ENCODE measurements around the gene EPG5. TPM values are rescaled to one million over a fixed set of nuclear protein-coding genes. Genes with fewer than 3 reads are reported as not detected.
"Not testable (repeated sequence)": the region's sequence is repeated elsewhere in the genome, so short reads cannot be mapped to it uniquely, and the experiment has no call there.

Gene EPG5
- total and polyA plus RNA-seq, 4 donors, result 3.2 to 20.3 (median 11.1) TPM

DNA sequence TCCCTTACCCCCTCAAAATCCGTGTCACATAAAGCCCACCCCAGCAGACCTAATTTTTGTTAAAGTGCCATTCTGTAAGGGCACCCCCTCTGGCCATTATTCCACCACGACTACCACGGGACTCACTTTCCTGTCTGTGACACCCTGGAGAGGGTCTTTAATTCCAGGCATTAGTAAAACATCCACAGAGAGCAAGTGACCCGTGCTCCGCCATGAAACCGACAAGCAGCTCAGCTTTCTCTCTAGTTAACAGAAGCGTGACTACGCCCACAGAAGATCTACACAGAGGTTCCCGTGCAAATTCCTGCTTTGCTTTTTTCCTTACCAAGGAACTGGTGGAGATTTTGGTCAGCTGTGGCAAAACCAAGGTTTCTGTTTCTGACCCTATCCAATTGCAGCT lies 137.3 kb downstream of the EPG5 start:
- H3K4me1 ChIP-seq (ENCODE audit: control insufficient read depth in 4 of 4, insufficient read depth in 4 of 4, low read length in 3 of 4), result peaks cover 0 to 14% (median 9%) of the 10 kb centered on the region in 4 donors
- H3K4me3 ChIP-seq (ENCODE audit: low read depth in 1 of 3, low read length in 3 of 3), result no peak overlapping the region
- H3K27me3 ChIP-seq (ENCODE audit: control insufficient read depth in 4 of 4, insufficient read depth in 4 of 4, low read length in 3 of 4), result no peaks in the 10 kb centered on the region
- no peak overlapping the region for H3K9ac ChIP-seq (ENCODE audit: low read depth in 1 of 2, low read length in 2 of 2)
- TF ChIP-seq FOXA1 (IDR thresholded peaks at IDR 0.05), result no peak
- no peak for TF ChIP-seq TAF1 (conservative IDR thresholded peaks at IDR 0.05)
- TF ChIP-seq, protein P1, sequence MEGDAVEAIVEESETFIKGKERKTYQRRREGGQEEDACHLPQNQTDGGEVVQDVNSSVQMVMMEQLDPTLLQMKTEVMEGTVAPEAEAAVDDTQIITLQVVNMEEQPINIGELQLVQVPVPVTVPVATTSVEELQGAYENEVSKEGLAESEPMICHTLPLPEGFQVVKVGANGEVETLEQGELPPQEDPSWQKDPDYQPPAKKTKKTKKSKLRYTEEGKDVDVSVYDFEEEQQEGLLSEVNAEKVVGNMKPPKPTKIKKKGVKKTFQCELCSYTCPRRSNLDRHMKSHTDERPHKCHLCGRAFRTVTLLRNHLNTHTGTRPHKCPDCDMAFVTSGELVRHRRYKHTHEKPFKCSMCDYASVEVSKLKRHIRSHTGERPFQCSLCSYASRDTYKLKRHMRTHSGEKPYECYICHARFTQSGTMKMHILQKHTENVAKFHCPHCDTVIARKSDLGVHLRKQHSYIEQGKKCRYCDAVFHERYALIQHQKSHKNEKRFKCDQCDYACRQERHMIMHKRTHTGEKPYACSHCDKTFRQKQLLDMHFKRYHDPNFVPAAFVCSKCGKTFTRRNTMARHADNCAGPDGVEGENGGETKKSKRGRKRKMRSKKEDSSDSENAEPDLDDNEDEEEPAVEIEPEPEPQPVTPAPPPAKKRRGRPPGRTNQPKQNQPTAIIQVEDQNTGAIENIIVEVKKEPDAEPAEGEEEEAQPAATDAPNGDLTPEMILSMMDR (IDR thresholded peaks at IDR 0.05; ENCODE audit: low read depth, low read length, missing input control), result no peak
- TF ChIP-seq, protein P2, sequence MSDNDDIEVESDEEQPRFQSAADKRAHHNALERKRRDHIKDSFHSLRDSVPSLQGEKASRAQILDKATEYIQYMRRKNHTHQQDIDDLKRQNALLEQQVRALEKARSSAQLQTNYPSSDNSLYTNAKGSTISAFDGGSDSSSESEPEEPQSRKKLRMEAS (IDR thresholded peaks at IDR 0.05), result no peak
- no peak for TF ChIP-seq REST (IDR thresholded peaks at IDR 0.05)
- TF ChIP-seq YY1 (IDR thresholded peaks at IDR 0.05), result no peak
- no peak for TF ChIP-seq RXRA (IDR thresholded peaks at IDR 0.05)
- TF ChIP-seq NR2F2 (IDR thresholded peaks at IDR 0.05), result no peak
- no peak for TF ChIP-seq FOXA2 (IDR thresholded peaks at IDR 0.05)
- 83% methylated on average over 9 of the region's 9 CpGs for WGBS
- no peak overlapping the region for H3K27ac ChIP-seq (ENCODE audit: low read depth in 1 of 2, low read length in 2 of 2)
- no peaks in the 10 kb centered on the region for H3K9me3 ChIP-seq (ENCODE audit: control insufficient read depth in 4 of 4, low read length in 3 of 4)
- H3K36me3 ChIP-seq (ENCODE audit: control insufficient read depth in 4 of 4, insufficient read depth in 3 of 4, low read depth in 1 of 4, low read length in 3 of 4), result no peaks in the 10 kb centered on the region
- DNase-seq (ENCODE audit: low spot score), result no peak

DNA sequence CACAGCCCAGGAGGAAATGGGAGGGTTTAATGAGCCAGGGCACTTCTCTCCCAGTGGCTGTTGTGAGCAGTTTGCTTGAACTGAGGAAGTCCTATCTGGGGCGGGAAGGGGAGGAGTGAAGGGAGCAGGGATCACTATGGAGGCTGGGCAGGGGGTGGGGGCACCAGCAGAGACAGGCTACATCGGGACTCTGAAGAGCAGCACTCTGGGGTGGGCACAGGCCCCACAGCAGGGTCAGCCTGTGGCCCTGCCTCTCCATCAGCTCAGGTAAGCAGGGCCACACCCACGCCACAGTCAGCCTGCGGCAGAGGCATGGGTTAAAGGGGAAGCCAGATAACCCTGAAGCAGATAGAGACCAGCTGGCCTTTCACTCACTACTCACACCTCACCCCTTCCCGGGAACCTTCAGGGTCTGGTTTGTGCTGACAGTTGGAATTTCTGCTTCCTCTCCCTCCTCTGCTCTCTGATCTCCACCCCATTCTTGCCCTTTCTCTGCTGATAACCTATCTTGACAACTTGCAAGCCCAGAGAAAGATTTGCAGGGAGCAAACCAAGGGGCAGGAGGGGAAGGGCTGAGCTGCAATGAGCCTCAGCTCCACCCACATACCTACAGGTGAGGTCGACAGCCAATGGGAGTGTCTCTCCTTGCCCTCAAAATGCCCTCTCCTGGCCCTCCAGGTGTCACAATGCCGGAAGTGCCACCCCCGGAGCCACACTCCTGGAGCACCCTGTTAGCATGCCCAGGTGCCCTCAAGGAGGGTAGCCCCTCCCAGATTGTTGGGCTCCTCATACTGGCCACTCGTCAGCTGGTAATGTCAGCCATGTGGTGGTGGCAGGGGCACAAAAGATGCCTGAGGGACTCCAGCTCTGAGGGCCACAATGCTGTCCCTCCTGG lies 138.0 kb downstream of the EPG5 start:
- Histone ChIP-seq H3K27ac (ENCODE audit: low read depth in 1 of 2, low read length in 2 of 2) (no peak overlapping the region), H3K9ac (ENCODE audit: low read depth in 1 of 2, low read length in 2 of 2) (no peak overlapping the region)

GRCh38 chr18:45826716-45827115 lies 140.4 kb downstream of the EPG5 start:
- H3K9ac ChIP-seq (ENCODE audit: low read depth in 1 of 2, low read length in 2 of 2); H3K27ac ChIP-seq (ENCODE audit: low read depth in 1 of 2, low read length in 2 of 2); H3K4me3 ChIP-seq (ENCODE audit: low read depth in 1 of 3, low read length in 3 of 3); H3K27me3 ChIP-seq (ENCODE audit: control insufficient read depth in 4 of 4, insufficient read depth in 4 of 4, low read length in 3 of 4); DNase-seq (ENCODE audit: low spot score); H3K9me3 ChIP-seq (ENCODE audit: control insufficient read depth in 4 of 4, low read length in 3 of 4); H3K36me3 ChIP-seq (ENCODE audit: control insufficient read depth in 4 of 4, insufficient read depth in 3 of 4, low read depth in 1 of 4, low read length in 3 of 4): not testable (repeated sequence)
- H3K4me1 ChIP-seq (ENCODE audit: control insufficient read depth in 4 of 4, insufficient read depth in 4 of 4, low read length in 3 of 4), result peaks cover 0 to 11% (median 5%) of the 10 kb centered on the region in 4 donors
- WGBS, result 95% methylated on average over 4 of the region's 4 CpGs

More for the DNA sequence above, 138.0 kb downstream of the EPG5 start:
- TF ChIP-seq NR2F2 (IDR thresholded peaks at IDR 0.05) (peak; percentile 71), FOXA1 (IDR thresholded peaks at IDR 0.05) (no peak), YY1 (IDR thresholded peaks at IDR 0.05) (no peak), RXRA (IDR thresholded peaks at IDR 0.05) (peak in 1 of 2 donors; percentile 10), SP1 (IDR thresholded peaks at IDR 0.05) (peak; percentile 43), HNF4G (IDR thresholded peaks at IDR 0.05) (no peak)
- TF ChIP-seq, protein P2 (IDR thresholded peaks at IDR 0.05), result no peak
- 68% methylated on average over 9 of the region's 9 CpGs for WGBS
- Histone ChIP-seq H3K4me1 (ENCODE audit: control insufficient read depth in 4 of 4, insufficient read depth in 4 of 4, low read length in 3 of 4) (peaks cover 0 to 11% (median 5%) of the 10 kb centered on the region in 4 donors), H3K9me3 (ENCODE audit: control insufficient read depth in 4 of 4, low read length in 3 of 4) (no peaks in the 10 kb centered on the region), H3K36me3 (ENCODE audit: control insufficient read depth in 4 of 4, insufficient read depth in 3 of 4, low read depth in 1 of 4, low read length in 3 of 4) (no peaks in the 10 kb centered on the region), H3K27me3 (ENCODE audit: control insufficient read depth in 4 of 4, insufficient read depth in 4 of 4, low read length in 3 of 4) (no peaks in the 10 kb centered on the region), H3K4me3 (ENCODE audit: low read depth in 1 of 3, low read length in 3 of 3) (no peak overlapping the region)
- no peak for DNase-seq (ENCODE audit: low spot score)
